PC-3 (cell line): Measurements from ENCODE around the gene SEC14L1. TPM values are rescaled to one million over a fixed set of nuclear protein-coding genes. Genes with fewer than 3 reads are reported as not detected.

Experiments
- ATAC-seq: fragments of 200-7000 bp; cut with Tn5 transposase; 2 replicates; pipeline ENCODE4 v1.9.1; 2020; ENCODE audit warnings: mild to moderate bottlenecking, moderate library complexity
- Bru-seq: library from RNA; stranded (reverse); fragments of 400-500 nt; gene quantifications from one replicate; lab custom pipeline; 2021; lab: Mats Ljungman, UMichigan
- BruChase-seq, 2 experiments: library from RNA; stranded (reverse); fragments of 400-500 nt; gene quantifications; one replicate each; lab custom pipeline; 2021; lab: Mats Ljungman, UMichigan
- BruUV-seq: library from RNA; stranded (reverse); fragments of 400-500 nt; replicated peaks from 2 replicates; lab custom pipeline; 2021; lab: Mats Ljungman, UMichigan
- CTCF ChIA-PET: fragments of 300-600 bp; sonication (Branson Sonifier 250); formaldehyde crosslinking; loops from one replicate; lab custom pipeline; 2022; ENCODE audit warnings: antibody characterized with exemption; lab: Charles Lee
- POLR2A ChIA-PET: fragments of 300-600 bp; sonication (Branson Sonifier 250); formaldehyde crosslinking; loops from one replicate; lab custom pipeline; 2022; ENCODE audit warnings: antibody characterized with exemption; ENCODE audit not compliant: unreplicated experiment; lab: Charles Lee
- DNase-seq: peaks from one replicate; pipeline ENCODE4 v3.0.0-alpha.2; 2015
- H2AFZ ChIP-seq: fragments of 300-600 bp; sonication (generic); 2 replicates; pipeline ENCODE4 v1.6.0; 2016; ENCODE audit warnings: antibody characterized with exemption, low read length
- H3F3A ChIP-seq: fragments of 300-600 bp; sonication (generic); one replicate; pipeline ENCODE4 v1.6.0; 2017; ENCODE audit warnings: antibody characterized with exemption, low read length, control low read depth, mild to moderate bottlenecking; ENCODE audit not compliant: unreplicated experiment
- H3K27ac ChIP-seq: fragments of 300-600 bp; sonication (generic); 2 replicates; pipeline ENCODE4 v1.5.1; 2016; ENCODE audit warnings: mild to moderate bottlenecking, low read length
- H3K27me3 ChIP-seq: fragments of 300-600 bp; sonication (generic); 2 replicates; pipeline ENCODE4 v1.6.1; 2016; ENCODE audit warnings: low read length, mixed read lengths
- H3K36me3 ChIP-seq: fragments of 300-600 bp; sonication (generic); 2 replicates; pipeline ENCODE4 v1.6.1; 2016; ENCODE audit warnings: low read depth, mixed run types, low read length, mixed read lengths
- H3K4me1 ChIP-seq: fragments of 300-600 bp; sonication (generic); 2 replicates; pipeline ENCODE4 v1.5.1; 2016; ENCODE audit warnings: low read length; ENCODE audit not compliant: insufficient read depth
- H3K4me2 ChIP-seq: fragments of 300-600 bp; sonication (generic); 2 replicates; pipeline ENCODE4 v1.6.0; 2016; ENCODE audit warnings: low read length
- H3K4me3 ChIP-seq: fragments of 300-600 bp; sonication (generic); 2 replicates; pipeline ENCODE4 v1.5.1; 2016; ENCODE audit warnings: mild to moderate bottlenecking, low read length, mixed read lengths
- H3K79me2 ChIP-seq: fragments of 300-600 bp; sonication (generic); 2 replicates; pipeline ENCODE4 v1.6.1; 2017; ENCODE audit warnings: low read length, mixed read lengths
- H3K9ac ChIP-seq: fragments of 300-600 bp; sonication (generic); 2 replicates; pipeline ENCODE4 v1.6.0; 2016; ENCODE audit warnings: mild to moderate bottlenecking, low read length
- H3K9me2 ChIP-seq: fragments of 300-600 bp; sonication (generic); replicated peaks from 2 replicates; pipeline ENCODE4 v1.6.1; 2016; ENCODE audit warnings: mixed run types, low read length, mixed read lengths
- H3K9me3 ChIP-seq: fragments of 300-600 bp; sonication (generic); 2 replicates; pipeline ENCODE4 v1.6.1; 2016; ENCODE audit warnings: low read length, mixed read lengths
- H4K20me1 ChIP-seq: fragments of 300-600 bp; sonication (generic); 2 replicates; pipeline ENCODE4 v1.6.1; 2016; ENCODE audit warnings: low read length, mixed read lengths
- CTCF ChIP-seq: fragments of 300-600 bp; sonication (generic); conservative IDR thresholded peaks from 2 replicates; pipeline ENCODE4 v1.5.1; 2017; ENCODE audit warnings: antibody characterized with exemption, low read depth, mild to moderate bottlenecking, low read length
- EZH2 ChIP-seq: fragments of 300-600 bp; sonication (generic); IDR thresholded peaks from one replicate; pipeline ENCODE4 v1.6.1; 2017; ENCODE audit warnings: antibody characterized with exemption, mild to moderate bottlenecking, low read length; ENCODE audit not compliant: unreplicated experiment
- EZH2phosphoT487 ChIP-seq: fragments of 300-600 bp; sonication (generic); IDR thresholded peaks from 2 replicates; pipeline ENCODE4 v1.6.1; 2018; ENCODE audit warnings: mild to moderate bottlenecking, antibody characterized with exemption, low read length, borderline replicate concordance
- intact Hi-C: fragments of 100-400 bp; cut with micrococcal nuclease; formaldehyde crosslinking; loops from 2 replicates; pipeline ENCODE4 v1.9.0; 2023
- long read RNA-seq: library from polyadenylated mRNA; unstranded; transcript quantifications from one replicate; pipeline ENCODE4 v2.0.0, GENCODE V29; 2021; ENCODE audit not compliant: unreplicated experiment
- total RNA-seq: library from RNA; depleted of rRNA; stranded (reverse); fragments of >200 nt; gene quantifications from 2 replicates; pipeline ENCODE4 v1.2.3, GENCODE V29; 2014; rRNA removed

Gene SEC14L1
- total RNA-seq (39.8 and 50.9 TPM in 2 replicates), Bru-seq, nascent RNA (percentile 90 among the genes with signal in this experiment), BruChase-seq, experiment 1, labeled RNA remaining after a 6-hour chase (percentile 93 among the genes with signal in this experiment), BruChase-seq, experiment 2, labeled RNA remaining after a 2-hour chase (percentile 91 among the genes with signal in this experiment)
- long read RNA-seq, full-length matches to known transcripts: 54 of 221 reads
- long read RNA-seq, partial matches to known transcripts: 117 of 221 reads
- long read RNA-seq, other reads (novel, unspliced or antisense): 50 of 221 reads

GRCh38 chr17:77140878-77141767 is at the start of gene SEC14L1:
Gene SEC14L1 (plus strand): TSS chr17:77140969. CDS start chr17:77143597, 2,628 bp downstream.
- peak; percentile 66 for DNase-seq
- H3K4me3 ChIP-seq: peak within 1 kb of the TSS; percentile 91
- H3F3A ChIP-seq: no peaks in the 10 kb centered on the region
- H3K27ac ChIP-seq: peak within 1 kb of the TSS; percentile 90
- H3K4me1 ChIP-seq: peaks cover 56% of the 10 kb centered on the region
- CTCF ChIA-PET: interaction anchor here (0.6 to 1.9 kb wide), 6 partner anchors 15 to 53 kb away, joined by 3 to 14 read pairs (median 6); no protein-coding TSS in a partner anchor
- H3K9me3 ChIP-seq: 0 out of 2 replicates have a peak, but pooled peaks cover 5% of the 10 kb centered on the region
- H4K20me1 ChIP-seq: no peaks in the 10 kb centered on the region
- no TSS peak for BruUV-seq
- peaks cover 33% of the 10 kb centered on the region for H3K36me3 ChIP-seq
- H2AFZ ChIP-seq: peak within 1 kb of the TSS; percentile 69
- peak within 1 kb of the TSS; percentile 93 for H3K4me2 ChIP-seq
- TF ChIP-seq EZH2: no peak
- TF ChIP-seq EZH2phosphoT487: no peak
- no peak for TF ChIP-seq CTCF
- POLR2A ChIA-PET: interaction anchor here (0.5 to 1.9 kb wide), 11 partner anchors 16 to 1041 kb away, joined by 3 to 28 read pairs (median 6); no protein-coding TSS in a partner anchor
- peak; percentile 46 for ATAC-seq
- peaks cover 48% of the 10 kb centered on the region for H3K79me2 ChIP-seq
- H3K9ac ChIP-seq: peak within 1 kb of the TSS; percentile 85
- intact Hi-C loops: loop anchor here (1.0 to 2.0 kb wide), 3 partner anchors 16 to 54 kb away; no protein-coding TSS in a partner anchor
- no peaks in the 10 kb centered on the region for H3K27me3 ChIP-seq
- H3K9me2 ChIP-seq: no peaks in the 10 kb centered on the region

GRCh38 chr17:77092025-77092424 is 48.7 kb upstream of the SEC14L1 start:
- Histone ChIP-seq H3K9me3 (no peaks in the 10 kb centered on the region), H3K27ac (no peak overlapping the region), H3K9ac (no peak overlapping the region), H3K27me3 (no peaks in the 10 kb centered on the region), H3K4me3 (no peak overlapping the region), H3K4me1 (peaks cover 21% of the 10 kb centered on the region), H4K20me1 (no peaks in the 10 kb centered on the region), H3F3A (no peaks in the 10 kb centered on the region), H3K4me2 (no peak overlapping the region), H3K79me2 (peaks cover 57% of the 10 kb centered on the region), H3K36me3 (peaks cover 43% of the 10 kb centered on the region), H2AFZ (no peak overlapping the region), H3K9me2 (no peaks in the 10 kb centered on the region)
- ATAC-seq: no peak
- BruUV-seq: no TSS peak
- POLR2A ChIA-PET: no interaction called here
- CTCF ChIA-PET: no interaction called here
- no peak for TF ChIP-seq EZH2
- no peak for TF ChIP-seq CTCF
- no peak for TF ChIP-seq EZH2phosphoT487
- no peak for DNase-seq
- intact Hi-C loops: no loop called here
